Sigmoid colon (tissue), 4 donors: ENCODE measurements around the gene PRKCZ.

Experiments used
- CTCF ChIP-seq, 4 experiments: fragments of 450-650 bp in 3 of 4; fragments of 200-600 bp in 1 of 4; IDR thresholded peaks; one replicate each; pipeline ENCODE4 v1.5.1; 2016 to 2019; ENCODE audit warnings: antibody characterized with exemption in 4 of 4, mild to moderate bottlenecking in 3 of 4, moderate library complexity in 2 of 4
- EP300 ChIP-seq, 4 donors: sonication (generic); formaldehyde crosslinking; IDR thresholded peaks; one replicate each; pipeline ENCODE4 v1.6.1; 2017; ENCODE audit warnings: antibody characterized with exemption in 4 of 4
- POLR2A ChIP-seq, 2 donors: fragments of 450-650 bp; IDR thresholded peaks; one replicate each; pipeline ENCODE4 v1.6.1; 2016; ENCODE audit warnings: antibody characterized with exemption in 2 of 2, mild to moderate bottlenecking in 2 of 2, moderate library complexity in 2 of 2
- POLR2AphosphoS5 ChIP-seq, 4 donors: sonication (generic); formaldehyde crosslinking; IDR thresholded peaks; one replicate each; pipeline ENCODE4 v1.6.1; 2017; ENCODE audit warnings: antibody characterized with exemption in 4 of 4

GRCh38 chr1:2112280-2112701 lies 62.1 kb downstream of the PRKCZ start:
- TF ChIP-seq CTCF (IDR thresholded peaks at IDR 0.05) (no peak), POLR2A (IDR thresholded peaks at IDR 0.05) (no peak), POLR2AphosphoS5 (IDR thresholded peaks at IDR 0.05) (no peak), EP300 (IDR thresholded peaks at IDR 0.05) (no peak)
